Endothelial cell of umbilical vein (primary cell): Measurements from ENCODE around the gene SPRY1. TPM values are rescaled to one million over a fixed set of nuclear protein-coding genes. Genes with fewer than 3 reads are reported as not detected.

Experiments used
- BruUV-seq: library from RNA; stranded (reverse); fragments of 400-500 nt; replicated peaks from 2 replicates; lab custom pipeline; 2021; lab: Mats Ljungman, UMichigan
- CTCF ChIA-PET: fragments of 300-600, 350-600 bp; sonication (Branson Sonifier 250); formaldehyde crosslinking; loops from one replicate; lab custom pipeline; 2021; ENCODE audit warnings: antibody characterized with exemption, inconsistent platforms; lab: Charles Lee
- POLR2A ChIA-PET: fragments of 300-600, 350-600 bp; sonication (Branson Sonifier 250); formaldehyde crosslinking; loops from one replicate; lab custom pipeline; 2021; ENCODE audit warnings: antibody characterized with exemption, inconsistent platforms; lab: Charles Lee
- DNase-seq: peaks from one replicate; pipeline ENCODE4 v3.0.0-alpha.2; 2011; ENCODE audit warnings: low read depth, low spot score
- FAIRE-seq: peaks from 2 replicates; lab custom pipeline; 2011; peaks lifted over from hg19 to GRCh38; lab: Jason Lieb, UNC
- H2AFZ ChIP-seq: 2 replicates; pipeline ENCODE4 v1.6.0; 2012; ENCODE audit warnings: low read depth, low read length, control low read depth, inconsistent platforms
- H3K27ac ChIP-seq: 2 replicates; pipeline ENCODE4 v1.5.1; 2011; ENCODE audit warnings: low read depth, mild to moderate bottlenecking, control low read depth, low read length, moderate library complexity; ENCODE audit not compliant: insufficient read depth
- H3K27me3 ChIP-seq, 2 experiments: 2 replicates each; pipeline versions ENCODE4 v1.6.0 to v1.6.1; 2011; ENCODE audit warnings: low read length in 2 of 2, mixed read lengths in 1 of 2; ENCODE audit not compliant: control insufficient read depth in 2 of 2, insufficient read depth in 2 of 2
- H3K36me3 ChIP-seq, 2 experiments: 2 replicates in 1 of 2; 3 replicates in 1 of 2; pipeline ENCODE4 v1.5.1; 2011; ENCODE audit warnings: low read length in 2 of 2, mild to moderate bottlenecking in 1 of 2, moderate library complexity in 1 of 2; ENCODE audit not compliant: control insufficient read depth in 2 of 2, insufficient read depth in 2 of 2; ENCODE audit errors: extremely low read depth in 1 of 2
- H3K4me1 ChIP-seq: 3 replicates; pipeline ENCODE4 v1.5.1; 2011; ENCODE audit warnings: mild to moderate bottlenecking, low read length; ENCODE audit not compliant: control insufficient read depth, insufficient read depth; ENCODE audit errors: extremely low read depth
- H3K4me2 ChIP-seq: 2 replicates; pipeline ENCODE4 v1.6.1; 2011; ENCODE audit warnings: low read length, control low read depth, mixed read lengths; ENCODE audit not compliant: insufficient read depth
- H3K4me3 ChIP-seq, 3 experiments: fragments of 200-600 bp in 1 of 3; sonication (generic), shearing (Covaris generic) in 1 of 3; replicated peaks in 1 of 3; 2 replicates each; pipeline ENCODE4 v1.5.1; 2011 to 2016; ENCODE audit warnings: control low read depth in 3 of 3, low read length in 3 of 3, mild to moderate bottlenecking in 2 of 3, inconsistent platforms in 1 of 3, low read depth in 1 of 3, moderate library complexity in 1 of 3; ENCODE audit not compliant: insufficient read depth in 1 of 3
- H3K79me2 ChIP-seq: 2 replicates; pipeline ENCODE4 v1.6.0; 2012; ENCODE audit warnings: low read length, inconsistent platforms; ENCODE audit not compliant: control insufficient read depth, insufficient read depth
- H3K9ac ChIP-seq: replicated peaks from 2 replicates; pipeline ENCODE3; 2011; ENCODE audit warnings: low read length, control low read depth; ENCODE audit not compliant: insufficient read depth; ENCODE audit errors: extremely low read depth
- H3K9me1 ChIP-seq: replicated peaks from 3 replicates; pipeline ENCODE4 v1.6.0; 2011; ENCODE audit warnings: mild to moderate bottlenecking, low read length; ENCODE audit not compliant: control insufficient read depth, insufficient read depth; ENCODE audit errors: extremely low read depth
- H3K9me3 ChIP-seq: replicated peaks from 2 replicates; pipeline ENCODE4 v1.5.1; 2012; ENCODE audit warnings: low read length, inconsistent platforms; ENCODE audit not compliant: control insufficient read depth, insufficient read depth
- H4K20me1 ChIP-seq: replicated peaks from 2 replicates; pipeline ENCODE3; 2011; ENCODE audit warnings: mild to moderate bottlenecking, low read length; ENCODE audit not compliant: control insufficient read depth, insufficient read depth; ENCODE audit errors: extremely low read depth
- CTCF ChIP-seq, 2 donors: IDR thresholded peaks; 1 replicate in 1 of 2; 2 replicates in 1 of 2; pipeline ENCODE4 v1.5.1; 2011; ENCODE audit warnings: low read length in 2 of 2, mild to moderate bottlenecking in 2 of 2, moderate library complexity in 2 of 2, control low read depth in 1 of 2, inconsistent platforms in 1 of 2, low read depth in 1 of 2; ENCODE audit not compliant: insufficient read depth in 1 of 2; ENCODE audit errors: extremely low read depth in 1 of 2
- EZH2 ChIP-seq: IDR thresholded peaks from 2 replicates; pipeline ENCODE4 v1.6.1; 2012; ENCODE audit warnings: borderline replicate concordance, low read depth, mild to moderate bottlenecking, moderate library complexity, low read length, inconsistent platforms; ENCODE audit not compliant: severe bottlenecking
- FOS ChIP-seq: IDR thresholded peaks from 2 replicates; pipeline ENCODE4 v1.6.1; 2011; ENCODE audit warnings: mild to moderate bottlenecking, low read length, moderate library complexity, borderline replicate concordance; ENCODE audit not compliant: insufficient read depth
- GATA2 ChIP-seq: IDR thresholded peaks from 2 replicates; pipeline ENCODE4 v1.7.0; 2011; ENCODE audit warnings: low read depth, mild to moderate bottlenecking, moderate library complexity, mixed read lengths, low read length; ENCODE audit not compliant: insufficient read length, insufficient read depth
- JUN ChIP-seq: IDR thresholded peaks from 2 replicates; pipeline ENCODE4 v1.6.1; 2011; ENCODE audit warnings: borderline replicate concordance, low read depth; ENCODE audit not compliant: insufficient read length, insufficient read depth
- MYC ChIP-seq: IDR thresholded peaks from one replicate; pipeline ENCODE4 v1.6.1; 2011; ENCODE audit warnings: mild to moderate bottlenecking, low read depth, low read length
- POLR2A ChIP-seq: IDR thresholded peaks from 2 replicates; pipeline ENCODE4 v1.6.1; 2012; ENCODE audit warnings: low read depth, mild to moderate bottlenecking, control low read depth, low read length
- POLR2AphosphoS5 ChIP-seq: IDR thresholded peaks from 2 replicates; pipeline ENCODE4 v1.6.1; 2012; ENCODE audit warnings: low read depth, mild to moderate bottlenecking, control low read depth, low read length, moderate library complexity; ENCODE audit not compliant: insufficient read depth
- dilution Hi-C: fragments of 300-500 bp; cut with MboI; formaldehyde crosslinking; loops from one replicate; pipeline ENCODE4 v1.15.0; 2019; ENCODE audit warnings: low sequenced_read_pairs; ENCODE audit not compliant: extremely low pct_ligation_motif_present
- intact Hi-C: fragments of 100-400 bp; cut with micrococcal nuclease; formaldehyde crosslinking; loops from one replicate; pipeline ENCODE4 v1.10.0; 2022
- polyA plus RNA-seq, 4 experiments: library from polyadenylated mRNA; depleted of rRNA in 3 of 4; stranded (reverse) in 3 of 4; unstranded in 1 of 4; fragments of >200 nt; gene quantifications; 2 replicates each; pipeline versions ENCODE4 v1.2.1 to v1.2.3, GENCODE V29; 2011 to 2012; ENCODE audit warnings: missing spikeins in 1 of 4
- total RNA-seq: library from RNA; stranded (reverse); gene quantifications from 2 replicates; pipeline ENCODE4 v1.2.3, GENCODE V29; 2021
- TF ChIP-seq, protein P1 (sequence below): IDR thresholded peaks from 2 replicates; pipeline ENCODE4 v1.6.1; 2011; ENCODE audit not compliant: insufficient read depth, insufficient read length

SPRY1 gene
- total and polyA plus RNA-seq, 2 donors (not counting 3 experiments of a cell fraction or from before 2014, with no cell fraction given): 14.1 to 43.7 TPM

GRCh38 chr4:123412091-123412505 is 15.5 kb downstream of the SPRY1 start:
- H3K27me3 ChIP-seq: no peaks in the 10 kb centered on the region
- H3K9ac ChIP-seq: no peak overlapping the region
- no peaks in the 10 kb centered on the region for H3K36me3 ChIP-seq
- H3K4me3 ChIP-seq: no peak overlapping the region
- TF ChIP-seq JUN (no peak), GATA2 (no peak), CTCF (IDR thresholded peaks at IDR 0.05; ENCODE audit: extremely low read depth in 1 of 2, insufficient read depth in 1 of 2, low read depth in 1 of 2, low read length in 2 of 2) (no peak), EZH2 (no peak), MYC (no peak), POLR2AphosphoS5 (no peak), FOS (no peak), POLR2A (no peak)
- TF ChIP-seq, protein P1, sequence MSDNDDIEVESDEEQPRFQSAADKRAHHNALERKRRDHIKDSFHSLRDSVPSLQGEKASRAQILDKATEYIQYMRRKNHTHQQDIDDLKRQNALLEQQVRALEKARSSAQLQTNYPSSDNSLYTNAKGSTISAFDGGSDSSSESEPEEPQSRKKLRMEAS: no peak
- intact Hi-C loops: no loop called here
- H3K4me2 ChIP-seq: no peak overlapping the region
- dilution Hi-C loops: no loop called here
- H3K27ac ChIP-seq: no peak overlapping the region
- H2AFZ ChIP-seq: no peak overlapping the region
- no peaks in the 10 kb centered on the region for H3K9me3 ChIP-seq
- BruUV-seq: no TSS peak
- ChIA-PET POLR2A (no interaction called here), CTCF (interaction anchor here (1.4 kb wide), 1 partner anchor 152 kb away, joined by 3 read pairs; no protein-coding TSS in a partner anchor)
- no peaks in the 10 kb centered on the region for H3K9me1 ChIP-seq
- DNase-seq (no peak), FAIRE-seq (no peak)
- no peaks in the 10 kb centered on the region for H3K79me2 ChIP-seq
- peaks cover 18% of the 10 kb centered on the region for H3K4me1 ChIP-seq
- H4K20me1 ChIP-seq: no peaks in the 10 kb centered on the region
